Kidney capillary endothelial cell (primary cell): ENCODE results near the gene PACRG.
"Not testable (repeated sequence)": the region's sequence is repeated elsewhere in the genome, so short reads cannot be mapped to it uniquely, and the experiment has no call there.

Experiments
- DNase-seq: peaks from one replicate; pipeline ENCODE4 v3.0.0-alpha.2; 2018; ENCODE audit warnings: low spot score

Gene PACRG

GRCh38 chr6:162727322-162728182, at the start of gene PACRG, which contains the start of gene PRKN:
PACRG (plus strand) TSS chr6:162727974.
PRKN (minus strand) TSS chr6:162727766.
- peak; percentile 97 for DNase-seq

GRCh38 chr6:162678896-162679295, 48.9 kb upstream of the PACRG start:
- not testable (repeated sequence) for DNase-seq

- no peak for DNase-seq
Observed at GRCh38 chr6:162679681-162680080, 48.1 kb upstream of the PACRG start.

- no peak for DNase-seq
Observed at GRCh38 chr6:162680367-162680766, 47.4 kb upstream of the PACRG start.

- no peak for DNase-seq
Observed at GRCh38 chr6:162680871-162681270, 46.9 kb upstream of the PACRG start.

- no peak for DNase-seq
Observed at GRCh38 chr6:162681447-162681846, 46.3 kb upstream of the PACRG start.

GRCh38 chr6:162683135-162683534, 44.6 kb upstream of the PACRG start:
- no peak for DNase-seq

GRCh38 chr6:162684052-162684451, 43.7 kb upstream of the PACRG start:
- no peak for DNase-seq

- DNase-seq, result no peak
Observed at GRCh38 chr6:162684961-162685360, 42.8 kb upstream of the PACRG start.

- no peak for DNase-seq
Observed at GRCh38 chr6:162685586-162685985, 42.2 kb upstream of the PACRG start.

- no peak for DNase-seq
Observed at GRCh38 chr6:162688751-162689345, 38.9 kb upstream of the PACRG start.

GRCh38 chr6:162690158-162690557, 37.6 kb upstream of the PACRG start:
- no peak for DNase-seq

GRCh38 chr6:162697872-162698403, 29.8 kb upstream of the PACRG start:
- DNase-seq, result no peak

- no peak for DNase-seq
Observed at GRCh38 chr6:162698440-162698839, 29.3 kb upstream of the PACRG start.

- no peak for DNase-seq
Observed at GRCh38 chr6:162699961-162700360, 27.8 kb upstream of the PACRG start.

- DNase-seq, result no peak
Observed at GRCh38 chr6:162700966-162701365, 26.8 kb upstream of the PACRG start.

GRCh38 chr6:162701551-162701950, 26.2 kb upstream of the PACRG start:
- no peak for DNase-seq

- DNase-seq, result no peak
Observed at GRCh38 chr6:162702446-162702845, 25.3 kb upstream of the PACRG start.

GRCh38 chr6:162704001-162704400, 23.8 kb upstream of the PACRG start:
- no peak for DNase-seq

GRCh38 chr6:162705736-162706135, 22.0 kb upstream of the PACRG start:
- DNase-seq, result no peak

- no peak for DNase-seq
Observed at GRCh38 chr6:162706232-162706631, 21.5 kb upstream of the PACRG start.

- no peak for DNase-seq
Observed at GRCh38 chr6:162708971-162709370, 18.8 kb upstream of the PACRG start.

- DNase-seq, result no peak
Observed at GRCh38 chr6:162709431-162709830, 18.3 kb upstream of the PACRG start.
